Measurements from ENCODE around the gene HLA-C. TPM values are rescaled to one million over a fixed set of nuclear protein-coding genes. Genes with fewer than 3 reads are reported as not detected.

HLA-C gene
- total RNA-seq, 3 donors from 2014 or later, result 206 to 546 (median 359) TPM

DNA sequence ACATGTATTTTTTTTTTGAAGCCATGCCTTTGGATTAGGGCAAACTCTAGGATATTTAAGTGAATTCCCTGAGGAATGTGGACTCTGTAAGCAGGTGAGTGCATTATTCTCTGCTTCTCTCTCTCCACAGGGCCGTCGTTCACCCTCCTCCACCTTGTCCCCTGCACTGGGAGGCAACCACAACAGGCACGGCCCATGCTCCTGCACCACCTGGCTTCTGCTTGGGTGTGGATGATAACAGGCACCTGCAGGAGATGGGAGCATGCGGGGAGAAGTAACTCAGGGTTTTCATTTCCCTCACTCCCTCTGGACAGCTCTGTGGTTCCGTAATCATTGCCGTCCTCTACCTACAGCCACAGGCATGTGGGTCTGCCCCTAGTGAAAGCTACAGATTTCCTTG, 43.4 kb downstream of the HLA-C start:
- Histone ChIP-seq H3K4me3 (no peak overlapping the region), H3K4me1 (no peaks in the 10 kb centered on the region), H3K27me3 (no peaks in the 10 kb centered on the region), H3K36me3 (no peaks in the 10 kb centered on the region), H3K27ac (no peak overlapping the region), H3K9me3 (no peaks in the 10 kb centered on the region)
- intact Hi-C loops (cut with DNase I; ENCODE audit: low total_unique reads), result no loop called here
- no peak for DNase-seq (ENCODE audit: low spot score in 2 of 2)
- TF ChIP-seq, protein P1, sequence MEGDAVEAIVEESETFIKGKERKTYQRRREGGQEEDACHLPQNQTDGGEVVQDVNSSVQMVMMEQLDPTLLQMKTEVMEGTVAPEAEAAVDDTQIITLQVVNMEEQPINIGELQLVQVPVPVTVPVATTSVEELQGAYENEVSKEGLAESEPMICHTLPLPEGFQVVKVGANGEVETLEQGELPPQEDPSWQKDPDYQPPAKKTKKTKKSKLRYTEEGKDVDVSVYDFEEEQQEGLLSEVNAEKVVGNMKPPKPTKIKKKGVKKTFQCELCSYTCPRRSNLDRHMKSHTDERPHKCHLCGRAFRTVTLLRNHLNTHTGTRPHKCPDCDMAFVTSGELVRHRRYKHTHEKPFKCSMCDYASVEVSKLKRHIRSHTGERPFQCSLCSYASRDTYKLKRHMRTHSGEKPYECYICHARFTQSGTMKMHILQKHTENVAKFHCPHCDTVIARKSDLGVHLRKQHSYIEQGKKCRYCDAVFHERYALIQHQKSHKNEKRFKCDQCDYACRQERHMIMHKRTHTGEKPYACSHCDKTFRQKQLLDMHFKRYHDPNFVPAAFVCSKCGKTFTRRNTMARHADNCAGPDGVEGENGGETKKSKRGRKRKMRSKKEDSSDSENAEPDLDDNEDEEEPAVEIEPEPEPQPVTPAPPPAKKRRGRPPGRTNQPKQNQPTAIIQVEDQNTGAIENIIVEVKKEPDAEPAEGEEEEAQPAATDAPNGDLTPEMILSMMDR (IDR thresholded peaks at IDR 0.05), result no peak
- TF ChIP-seq POLR2A (IDR thresholded peaks at IDR 0.05) (no peak), POLR2AphosphoS5 (IDR thresholded peaks at IDR 0.05) (no peak)

DNA sequence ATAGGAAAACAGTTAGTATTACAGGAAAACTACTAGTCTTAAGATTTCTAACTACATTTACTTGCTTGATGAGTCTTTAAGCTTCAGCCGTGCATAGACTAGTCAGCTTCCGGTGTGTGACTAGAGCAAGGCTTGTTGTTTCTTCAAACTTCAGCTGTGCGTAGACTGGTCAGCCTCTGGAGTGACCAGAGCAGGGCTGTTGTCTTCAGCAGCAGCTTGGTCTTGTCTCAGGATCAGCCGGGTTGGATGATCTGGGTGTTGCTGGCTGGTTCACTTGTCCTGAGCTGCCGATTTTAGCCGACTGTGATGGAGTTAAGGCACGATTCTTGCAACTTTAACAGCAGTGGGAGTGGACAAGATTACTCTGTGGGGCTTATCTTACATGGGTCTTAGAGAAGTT, 44.7 kb downstream of the HLA-C start:
- intact Hi-C loops (cut with DNase I; ENCODE audit: low total_unique reads), result no loop called here
- H3K9me3 ChIP-seq, result no peaks in the 10 kb centered on the region
- TF ChIP-seq POLR2AphosphoS5 (IDR thresholded peaks at IDR 0.05), result no peak
- TF ChIP-seq, protein P1 (IDR thresholded peaks at IDR 0.05), result no peak
- TF ChIP-seq POLR2A (IDR thresholded peaks at IDR 0.05), result no peak

DNA sequence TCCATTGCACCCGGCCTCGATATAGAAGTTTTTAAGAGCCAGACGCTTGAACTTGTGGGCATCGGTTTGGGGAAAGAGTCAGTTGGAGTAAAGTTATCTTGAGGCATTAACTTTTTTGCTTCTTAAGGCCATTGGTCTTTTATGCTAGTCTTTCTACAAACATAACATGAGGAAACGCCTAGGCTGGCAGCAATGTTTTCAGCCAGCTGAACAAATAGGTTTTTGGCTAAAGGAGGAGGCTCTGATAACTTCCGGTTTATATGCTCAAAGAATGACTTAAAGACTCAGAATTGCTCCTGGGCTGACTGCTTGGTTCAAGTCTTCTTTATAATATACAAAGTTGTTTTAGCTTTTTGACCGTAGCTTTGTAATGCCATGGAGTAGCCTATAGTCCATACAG, 46.2 kb downstream of the HLA-C start:
- intact Hi-C loops (cut with DNase I; ENCODE audit: low total_unique reads), result no loop called here
- DNase-seq (ENCODE audit: low spot score in 2 of 2), result no peak
- Histone ChIP-seq H3K36me3 (no peaks in the 10 kb centered on the region), H3K27me3 (no peaks in the 10 kb centered on the region), H3K27ac (no peak overlapping the region), H3K9me3 (no peaks in the 10 kb centered on the region), H3K4me1 (no peaks in the 10 kb centered on the region), H3K4me3 (no peak overlapping the region)
- TF ChIP-seq, protein P1 (IDR thresholded peaks at IDR 0.05), result no peak
- TF ChIP-seq POLR2AphosphoS5 (IDR thresholded peaks at IDR 0.05), result no peak
- TF ChIP-seq POLR2A (IDR thresholded peaks at IDR 0.05), result no peak

More for the DNA sequence above, 44.7 kb downstream of the HLA-C start:
- H3K4me3 ChIP-seq, result no peak overlapping the region
- H3K27me3 ChIP-seq, result no peaks in the 10 kb centered on the region
- H3K4me1 ChIP-seq, result no peaks in the 10 kb centered on the region
- DNase-seq (ENCODE audit: low spot score in 2 of 2), result no peak
- no peak overlapping the region for H3K27ac ChIP-seq
- H3K36me3 ChIP-seq, result no peaks in the 10 kb centered on the region

DNA sequence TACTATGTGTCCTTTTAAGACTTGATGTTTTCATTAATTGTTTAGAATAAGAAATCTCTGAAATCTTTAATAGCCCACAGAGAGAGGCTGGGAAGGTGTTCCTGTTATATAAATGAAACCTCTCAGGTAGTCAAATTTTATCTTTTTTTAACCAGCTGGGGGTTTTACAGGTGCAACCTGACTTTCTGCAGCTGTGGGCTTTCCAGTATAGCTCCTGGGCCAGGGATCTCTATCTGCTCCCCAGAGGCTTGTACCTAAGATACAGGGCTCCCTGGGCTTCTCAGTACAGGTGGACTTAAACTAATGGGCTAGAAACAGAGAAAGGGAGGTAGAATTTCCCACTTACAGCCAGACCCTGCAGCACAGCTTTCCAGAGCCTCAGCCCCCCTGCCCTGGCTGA, 49.4 kb downstream of the HLA-C start:
- Histone ChIP-seq H3K27me3 (no peaks in the 10 kb centered on the region), H3K27ac (no peak overlapping the region), H3K4me3 (no peak overlapping the region), H3K4me1 (no peaks in the 10 kb centered on the region), H3K36me3 (no peaks in the 10 kb centered on the region), H3K9me3 (peaks cover 0 to 3% of the 10 kb centered on the region in 2 donors)
- no peak for TF ChIP-seq POLR2A (IDR thresholded peaks at IDR 0.05)
- no peak for TF ChIP-seq POLR2AphosphoS5 (IDR thresholded peaks at IDR 0.05)
- TF ChIP-seq, protein P1 (IDR thresholded peaks at IDR 0.05), result no peak
- no peak for DNase-seq (ENCODE audit: low spot score in 2 of 2)
- intact Hi-C loops (cut with DNase I; ENCODE audit: low total_unique reads), result no loop called here

Other genes starting within 250 kb of the HLA-C start
- gene C6orf15, start 159.5 kb downstream of the HLA-C start, total RNA-seq, result under 1 TPM in 1 of 3 donors, not detected in 2; 0.59 TPM
- 1 to 10 TPM in 2 of 3 donors, under 1 TPM in 1; 0.48 to 2.0 (median 1.9) TPM for gene PSORS1C1, start 157.3 kb downstream of the HLA-C start, total RNA-seq
- under 1 TPM in 1 of 3 donors, not detected in 2; 0.59 TPM for gene CDSN, start 151.6 kb downstream of the HLA-C start, total RNA-seq
- not detected for gene PSORS1C2, start 133.0 kb downstream of the HLA-C start, total RNA-seq
- 10 to 100 TPM; 10.9 to 17.1 (median 17.0) TPM for gene CCHCR1, start 114.3 kb downstream of the HLA-C start, total RNA-seq
- gene TCF19, start 113.5 kb downstream of the HLA-C start, total RNA-seq, result 1 to 10 TPM; 2.3 to 8.5 (median 6.1) TPM
- 1 to 10 TPM in 1 of 3 donors, under 1 TPM in 2; 0.64 to 4.5 (median 0.98) TPM for gene POU5F1, start 101.4 kb downstream of the HLA-C start, total RNA-seq
- gene HLA-B, start 85.1 kb upstream of the HLA-C start, total RNA-seq, result 100 to 1,000 TPM; 532 to 813 (median 727) TPM
- 10 to 100 TPM; 14.9 to 28.1 (median 23.6) TPM for gene MICA, start 131.5 kb upstream of the HLA-C start, total RNA-seq
- gene MICB, start 226.1 kb upstream of the HLA-C start, total RNA-seq, result 1 to 10 TPM; 2.9 to 4.6 (median 4.0) TPM

All from breast epithelium (tissue), 4 donors.